GM19372 (cell line): ENCODE measurements around the gene GRPEL2.

Source experiments
- ATAC-seq: cut with Tn5 transposase; IDR thresholded peaks from one replicate; pipeline ENCODE4 v1.9.1; 2021; ENCODE audit warnings: mild to moderate bottlenecking, low read depth, moderate library complexity; ENCODE audit not compliant: unreplicated experiment

Gene GRPEL2

GRCh38 chr5:149317281-149318048 lies 27.8 kb upstream of the GRPEL2 start:
- ATAC-seq = no peak

- ATAC-seq = no peak
Measured at GRCh38 chr5:149319174-149319573, 26.1 kb upstream of the GRPEL2 start.

GRCh38 chr5:149320791-149321330 lies 24.4 kb upstream of the GRPEL2 start:
- no peak for ATAC-seq

DNA sequence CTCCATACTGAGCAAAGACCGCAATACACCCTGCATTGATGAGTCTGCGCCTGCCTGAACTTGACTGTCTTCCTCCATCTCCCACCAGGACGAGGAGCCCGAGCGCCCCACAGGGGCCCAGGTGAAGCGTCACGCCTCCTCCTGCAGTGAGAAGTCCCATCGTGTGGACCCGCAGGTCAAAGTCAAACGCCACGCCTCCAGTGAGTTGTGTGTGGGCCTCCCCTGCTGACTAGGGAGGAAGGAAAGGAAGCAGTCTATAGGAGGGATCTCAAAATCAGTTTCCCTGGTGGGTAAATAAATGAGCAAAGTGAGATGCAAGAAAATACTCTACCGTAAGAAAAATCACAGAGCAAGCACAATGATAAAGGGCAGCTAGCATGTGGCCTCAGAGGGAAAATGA lies 22.8 kb upstream of the GRPEL2 start:
- ATAC-seq = no peak

DNA sequence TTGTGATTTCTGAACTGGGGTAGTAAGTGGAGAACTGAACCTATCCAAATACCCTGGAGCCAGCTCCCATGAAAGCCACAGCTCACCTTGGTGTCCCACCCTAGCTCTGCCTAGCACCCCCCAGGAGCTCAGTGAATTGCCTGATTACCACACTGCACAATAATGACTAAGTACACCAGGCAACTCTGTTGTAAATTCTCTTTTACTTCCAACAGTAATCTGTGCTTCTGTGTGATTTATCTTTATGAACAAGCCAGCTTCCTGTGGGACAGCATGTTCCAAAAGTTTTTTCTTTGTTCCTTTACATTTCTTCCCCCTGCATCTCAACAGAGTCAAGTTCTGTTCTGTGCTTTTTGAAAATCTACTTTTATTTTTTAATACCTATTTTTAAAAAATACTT lies 22.1 kb upstream of the GRPEL2 start:
- no peak for ATAC-seq

DNA sequence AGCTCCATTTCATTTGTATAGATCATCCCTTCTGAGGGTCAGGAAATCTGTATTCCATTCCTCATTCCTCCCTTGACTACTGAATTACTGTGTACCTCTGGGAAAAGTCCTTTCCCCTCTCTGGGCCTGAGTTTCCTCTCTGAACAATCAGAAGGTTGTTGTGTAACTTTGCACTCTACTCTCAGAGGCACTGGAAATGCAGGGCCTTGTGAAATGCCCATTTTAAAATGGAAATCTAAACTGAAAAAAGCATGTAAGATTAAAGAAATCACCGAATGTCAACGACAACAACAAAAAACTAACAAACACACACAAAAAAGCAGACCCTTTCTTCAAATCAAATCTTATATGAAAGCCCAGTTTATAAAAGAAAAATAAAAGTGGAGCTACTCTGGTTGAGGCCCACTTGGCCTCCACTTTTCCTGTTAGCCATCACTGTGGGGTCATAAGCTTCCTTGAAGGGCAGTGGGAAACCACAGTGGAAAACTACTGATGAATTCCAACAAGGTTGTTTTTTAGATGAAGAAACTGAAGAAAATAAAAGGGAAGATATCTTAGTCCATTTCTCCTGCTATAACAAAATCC lies 21.6 kb upstream of the GRPEL2 start:
- ATAC-seq = no peak

DNA sequence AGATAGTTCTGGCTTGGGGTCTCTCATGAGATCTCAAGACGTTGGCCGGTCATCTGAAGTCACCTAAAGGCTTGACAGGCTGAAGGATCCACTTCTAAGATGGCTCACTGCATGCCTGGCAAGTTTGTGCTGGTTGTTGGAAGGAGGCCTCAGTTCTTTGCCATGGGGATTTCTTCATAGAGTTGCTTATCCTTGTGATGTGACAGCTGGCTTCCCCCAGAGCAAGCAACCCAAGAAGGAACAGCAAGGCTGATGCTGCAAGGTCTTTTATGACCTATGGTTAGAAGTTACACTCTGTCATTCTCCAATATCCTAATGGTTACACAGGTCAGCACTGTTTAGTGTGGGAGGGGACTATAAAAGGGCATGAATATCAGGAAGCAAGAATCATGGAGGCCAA lies 20.7 kb upstream of the GRPEL2 start:
- ATAC-seq = no peak

GRCh38 chr5:149325166-149325735 lies 20.0 kb upstream of the GRPEL2 start:
- ATAC-seq = no peak

DNA sequence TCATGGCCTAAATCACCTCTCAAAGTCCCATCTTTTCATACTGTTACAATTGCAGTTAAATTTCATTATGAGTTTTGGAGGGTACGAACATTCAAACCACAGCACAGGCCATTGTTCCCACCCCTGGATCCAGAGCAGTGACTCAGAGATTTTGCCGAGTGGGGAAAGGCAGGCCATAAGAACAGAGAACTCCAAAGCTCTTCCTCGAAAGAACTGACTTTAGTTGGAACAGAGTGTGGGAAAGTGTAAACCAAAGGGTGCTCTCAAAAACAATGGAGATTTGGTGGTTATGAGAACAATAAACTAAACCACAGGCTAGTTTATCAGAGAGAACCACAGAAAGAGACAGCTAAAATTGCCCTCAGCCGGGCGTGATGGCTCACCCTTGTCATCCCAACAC lies 19.4 kb upstream of the GRPEL2 start:
- ATAC-seq = no peak

DNA sequence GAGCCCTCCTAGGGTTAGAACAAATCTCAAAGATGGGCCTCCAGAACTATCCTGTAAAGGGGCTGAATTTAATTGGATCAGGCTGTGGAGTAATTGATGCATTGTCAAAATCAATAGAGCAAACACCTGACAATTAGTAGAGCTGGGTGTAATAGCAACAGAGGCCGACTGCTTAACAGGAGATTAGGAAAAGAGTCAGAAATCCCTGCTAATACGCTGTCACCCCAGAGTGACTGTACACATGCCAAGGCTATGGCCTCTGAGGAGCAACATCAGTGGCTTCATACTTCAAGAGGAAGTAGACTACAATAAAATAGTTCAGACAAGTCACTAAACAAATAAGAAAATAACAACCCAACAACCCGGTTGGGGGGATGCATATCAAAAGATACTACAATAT lies 18.7 kb upstream of the GRPEL2 start:
- ATAC-seq = no peak

- no peak for ATAC-seq
Measured at GRCh38 chr5:149328177-149328576, 17.1 kb upstream of the GRPEL2 start.

- no peak for ATAC-seq
Measured at GRCh38 chr5:149333711-149334443, 11.4 kb upstream of the GRPEL2 start.

- ATAC-seq = no peak
Measured at GRCh38 chr5:149337736-149338135, 7.6 kb upstream of the GRPEL2 start.

DNA sequence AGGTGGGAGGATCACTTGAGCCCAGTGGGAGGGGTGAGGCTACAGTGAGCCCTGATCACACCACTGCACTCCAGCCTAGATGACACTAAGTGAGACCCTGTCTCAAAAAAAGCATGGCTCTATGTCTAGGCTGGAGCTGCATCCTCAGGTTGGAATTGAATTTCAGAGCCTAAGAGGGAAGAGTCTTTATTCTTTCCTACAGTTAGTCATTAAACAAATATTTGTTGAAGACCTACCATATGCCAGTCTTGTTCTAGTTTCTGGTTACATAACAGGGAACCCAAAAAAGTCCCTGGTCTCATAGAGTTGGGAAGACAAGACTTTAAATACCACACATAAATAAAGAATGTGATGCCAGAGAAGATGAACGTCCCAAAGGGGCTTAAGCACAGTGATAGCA lies 6.9 kb upstream of the GRPEL2 start:
- ATAC-seq = no peak

DNA sequence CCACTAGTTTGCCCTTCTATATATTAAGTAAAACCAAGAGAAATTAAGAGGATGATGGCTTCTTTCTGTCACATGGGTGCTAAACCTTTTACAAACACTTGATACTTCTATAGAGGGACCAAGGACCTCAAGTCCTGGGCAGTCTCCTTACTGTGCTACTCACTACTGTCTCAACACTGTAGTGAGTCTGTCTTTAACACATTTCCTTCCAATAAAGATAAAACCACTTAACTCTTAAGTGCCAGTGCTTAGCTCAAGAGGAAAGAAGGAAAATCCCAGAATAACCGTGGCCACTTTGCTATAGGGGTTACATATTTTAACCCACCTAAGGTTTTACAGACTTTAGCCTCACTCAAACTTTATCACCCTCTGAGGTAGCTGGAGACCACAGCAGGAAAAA lies 4.4 kb upstream of the GRPEL2 start:
- no peak for ATAC-seq

DNA sequence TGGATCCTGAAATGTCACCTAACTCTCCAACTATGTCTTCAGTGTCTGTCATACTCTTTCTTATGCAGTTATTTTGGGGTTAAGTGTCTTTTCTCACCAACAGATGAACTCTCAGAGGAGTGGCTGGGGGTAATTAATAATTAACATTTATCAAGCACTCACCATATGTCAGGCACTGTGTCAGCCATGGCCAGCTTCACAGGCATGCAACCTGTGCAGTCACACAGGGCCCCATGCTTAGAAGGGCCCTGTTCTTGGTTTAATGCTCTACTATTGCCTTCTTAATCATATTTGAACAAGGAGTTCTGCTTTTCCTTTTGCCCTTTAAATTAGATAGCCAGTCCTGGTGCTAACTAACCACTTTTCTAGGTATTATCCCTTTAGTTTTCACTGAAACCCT lies 3.4 kb upstream of the GRPEL2 start:
- no peak for ATAC-seq

GRCh38 chr5:149344151-149344550 lies 1.1 kb upstream of the GRPEL2 start:
- no peak for ATAC-seq

DNA sequence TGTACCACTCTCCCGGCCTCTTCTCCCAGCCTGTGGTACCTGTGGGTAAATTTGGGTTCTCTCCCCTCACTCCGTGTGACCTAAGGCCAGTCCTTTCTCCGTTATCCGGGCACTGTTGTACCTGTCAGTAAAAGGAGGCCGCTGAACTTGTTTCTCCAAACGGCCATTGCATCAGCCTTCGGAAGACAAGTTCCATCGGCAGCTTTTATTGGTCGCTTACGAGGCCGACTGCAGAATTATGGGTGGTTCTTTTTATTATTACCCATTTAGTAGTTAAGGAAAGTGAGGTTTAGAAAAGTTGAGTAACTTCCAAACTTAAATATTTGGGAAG lies 558 bp downstream of the GRPEL2 start:
- ATAC-seq = peak; percentile 2

GRCh38 chr5:149348518-149348917 lies 3.2 kb downstream of the GRPEL2 start:
- ATAC-seq = no peak

DNA sequence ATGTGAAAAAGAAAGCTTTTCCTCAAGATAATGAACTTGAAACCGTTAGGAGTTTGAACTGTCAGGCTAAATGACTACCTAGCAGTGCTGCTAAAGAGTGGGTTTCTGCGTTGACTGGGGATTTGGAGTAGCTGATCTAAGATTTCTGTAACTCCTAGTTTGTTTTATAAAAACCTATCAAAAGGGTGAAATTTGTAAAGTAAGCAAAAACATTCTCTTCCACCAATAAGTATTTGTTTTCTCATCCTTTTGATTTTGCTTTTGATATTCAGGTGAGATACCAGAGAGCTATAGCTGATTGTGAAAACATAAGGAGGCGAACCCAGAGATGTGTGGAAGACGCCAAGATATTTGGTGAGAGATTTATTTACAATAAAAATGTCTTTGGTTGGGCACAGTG lies 4.1 kb downstream of the GRPEL2 start:
- no peak for ATAC-seq

GRCh38 chr5:149352169-149352568 lies 6.9 kb downstream of the GRPEL2 start:
- ATAC-seq = no peak
